ENCODE results near the gene PTP4A1. TPM values are rescaled to one million over a fixed set of nuclear protein-coding genes. Genes with fewer than 3 reads are reported as not detected.

The PTP4A1 gene
- total RNA-seq, 1 experiment from 2014 or later = 123 TPM

GRCh38 chr6:63573076-63573898 is 1.0 kb downstream of the PTP4A1 start:
- BruUV-seq (replicated peaks) = no TSS peak
- CTCF ChIA-PET = interaction anchor here (0.8 to 2.3 kb wide), 3 partner anchors 189 to 229 kb away, joined by 4 to 22 read pairs (median 9); no protein-coding TSS in a partner anchor
- no peak overlapping the region for H2AFZ ChIP-seq (ENCODE audit: low read depth, low read length, poor library complexity, severe bottlenecking)
- TF ChIP-seq TCF7L2 (IDR thresholded peaks at IDR 0.05; ENCODE audit: borderline replicate concordance, extremely low read depth, insufficient read depth, insufficient read length) (no peak), ELF1 (IDR thresholded peaks at IDR 0.05; ENCODE audit: borderline replicate concordance, low read depth) (peak; percentile 31; the same call in 1 of the 2 replicates), EGR1 (IDR thresholded peaks at IDR 0.05; ENCODE audit: low read depth) (no peak), SIN3A (IDR thresholded peaks at IDR 0.05; ENCODE audit: low read depth) (peak; percentile 77; the same call in 1 of the 2 replicates), CBX3 (IDR thresholded peaks at IDR 0.05; ENCODE audit: low read depth) (no peak), POLR2AphosphoS5 (IDR thresholded peaks at IDR 0.05; ENCODE audit: low read depth, low read length) (peak; percentile 94), FOSL1 (IDR thresholded peaks at IDR 0.05; ENCODE audit: low read depth) (peak; percentile 5; the same call in 1 of the 2 replicates), MAX (IDR thresholded peaks at IDR 0.05) (peak; percentile 79), YY1 (IDR thresholded peaks at IDR 0.05; ENCODE audit: extremely low read depth, insufficient replicate concordance, low read depth, low read length) (peak; percentile 27), POLR2A (IDR thresholded peaks at IDR 0.05; ENCODE audit: borderline replicate concordance, extremely low read depth, insufficient read depth, insufficient read length) (peak; percentile 76), ZBTB33 (IDR thresholded peaks at IDR 0.05; ENCODE audit: extremely low read depth, insufficient replicate concordance, low read length) (peak; percentile 30), CEBPB (IDR thresholded peaks at IDR 0.05; ENCODE audit: low read depth) (peak; percentile 20; the same call in 1 of the 2 replicates), ATF3 (IDR thresholded peaks at IDR 0.05) (no peak), ZNF274 (IDR thresholded peaks at IDR 0.05; ENCODE audit: low read depth, low read length) (no peak), JUND (IDR thresholded peaks at IDR 0.05) (no peak; the same call in 1 of the 2 replicates), REST (IDR thresholded peaks at IDR 0.05; ENCODE audit: low read depth) (no peak), SP1 (IDR thresholded peaks at IDR 0.05; ENCODE audit: low read depth) (peak; percentile 48; the same call in 1 of the 2 replicates), EZH2 (IDR thresholded peaks at IDR 0.05) (no peak), EZH2phosphoT487 (IDR thresholded peaks at IDR 0.05; ENCODE audit: borderline replicate concordance) (no peak), SRF (IDR thresholded peaks at IDR 0.05; ENCODE audit: low read depth) (no peak)

More at GRCh38 chr6:63573076-63573898, 1.0 kb downstream of the PTP4A1 start:
- peaks cover 12 to 41% of the 10 kb centered on the region in 2 experiments for H3K4me1 ChIP-seq (ENCODE audit: control insufficient read depth in 1 of 2, insufficient read depth in 2 of 2, low read length in 2 of 2)
- no peaks in the 10 kb centered on the region for H3K9me2 ChIP-seq (ENCODE audit: insufficient read depth)
- ChIA-PET POLR2A (interaction anchor here (0.8 to 1.6 kb wide), 12 partner anchors 8 to 234 kb away, joined by 3 to 4 read pairs (median 4); partner anchors contain the start of gene PHF3), RAD21 (ENCODE audit: low non-redundant PET in 1 of 2, low total read pairs in 2 of 2, uncharacterized antibody in 2 of 2, unreplicated experiment in 2 of 2) (interaction anchor here in 1 of 2 experiments (0.6 to 1.7 kb wide), 2 partner anchors 220 to 221 kb away, joined by 3 read pairs; no protein-coding TSS in a partner anchor)
- no peaks in the 10 kb centered on the region for H3K27me3 ChIP-seq (ENCODE audit: insufficient read depth, low read length)
- peak overlapping the region; percentile 69 to 79 for H3K4me3 ChIP-seq (replicated peaks in 1 of 2; ENCODE audit: low read depth in 1 of 2, low read length in 2 of 2)
- ATAC-seq = peak; percentile 65
- H3K79me2 ChIP-seq (ENCODE audit: insufficient read depth, low read length) = peaks cover 59% of the 10 kb centered on the region
- intact Hi-C loops (cut with micrococcal nuclease) = loop anchor here (2.0 kb wide), 1 partner anchor 64 kb away; no protein-coding TSS in a partner anchor
- peak overlapping the region; percentile 97 for H3K9ac ChIP-seq (ENCODE audit: low read length)
- peaks cover 34% of the 10 kb centered on the region for H4K20me1 ChIP-seq (ENCODE audit: insufficient read depth)
- H3K4me2 ChIP-seq (ENCODE audit: low read length) = peak overlapping the region; percentile 90
- peaks cover 20 to 23% of the 10 kb centered on the region in 2 experiments for H3K36me3 ChIP-seq (ENCODE audit: control insufficient read depth in 1 of 2, insufficient read depth in 2 of 2, low read length in 2 of 2)
- peak; percentile 74 for DNase-seq (ENCODE audit: low read depth, low spot score)
- H3K9me3 ChIP-seq (ENCODE audit: control insufficient read depth in 1 of 2, insufficient read depth in 1 of 2, low read depth in 1 of 2, low read length in 2 of 2) = no peaks in the 10 kb centered on the region
- peak overlapping the region; percentile 98 for H3K27ac ChIP-seq (ENCODE audit: low read depth, low read length)
